ENCODE measurements around the gene FGD2.
"Not testable (repeated sequence)": the region's sequence is repeated elsewhere in the genome, so short reads cannot be mapped to it uniquely, and the experiment has no call there.

FGD2 gene

DNA sequence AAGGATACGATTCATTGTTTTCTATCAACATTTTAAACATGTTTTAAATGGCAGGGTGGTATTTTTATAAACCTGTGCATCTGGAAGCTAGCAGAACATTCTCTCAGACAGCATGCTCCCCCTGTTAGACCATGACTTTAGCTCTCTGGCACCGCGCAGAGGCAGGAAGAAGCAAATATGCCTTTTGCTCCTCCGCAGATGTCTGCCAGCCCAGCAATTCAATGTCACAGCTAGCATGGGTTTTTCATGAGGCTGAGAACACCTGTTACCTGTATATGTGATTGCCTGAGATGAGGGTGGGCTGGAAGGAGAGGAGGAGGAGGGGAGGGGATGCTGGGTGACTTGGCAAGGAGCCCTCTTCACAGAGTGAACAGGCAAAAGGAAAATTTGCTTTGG is 26.1 kb upstream of the FGD2 start:
- H3K4me3 Mint-ChIP-seq: no peak overlapping the region
- peaks cover 33% of the 10 kb centered on the region for H3K4me1 Mint-ChIP-seq
- no peaks in the 10 kb centered on the region for H3K27me3 Mint-ChIP-seq
- H3K36me3 Mint-ChIP-seq: peaks cover 8% of the 10 kb centered on the region
- peak overlapping the region; percentile 77 for H3K27ac Mint-ChIP-seq
- H3K9me3 Mint-ChIP-seq: no peaks in the 10 kb centered on the region

GRCh38 chr6:36980129-36980528 is 25.3 kb upstream of the FGD2 start:
- Mint-ChIP-seq H3K4me1 (peaks cover 33% of the 10 kb centered on the region), H3K9me3 (no peaks in the 10 kb centered on the region), H3K4me3 (no peak overlapping the region), H3K36me3 (peaks cover 8% of the 10 kb centered on the region), H3K27me3 (no peaks in the 10 kb centered on the region), H3K27ac (peak overlapping the region; percentile 42)

DNA sequence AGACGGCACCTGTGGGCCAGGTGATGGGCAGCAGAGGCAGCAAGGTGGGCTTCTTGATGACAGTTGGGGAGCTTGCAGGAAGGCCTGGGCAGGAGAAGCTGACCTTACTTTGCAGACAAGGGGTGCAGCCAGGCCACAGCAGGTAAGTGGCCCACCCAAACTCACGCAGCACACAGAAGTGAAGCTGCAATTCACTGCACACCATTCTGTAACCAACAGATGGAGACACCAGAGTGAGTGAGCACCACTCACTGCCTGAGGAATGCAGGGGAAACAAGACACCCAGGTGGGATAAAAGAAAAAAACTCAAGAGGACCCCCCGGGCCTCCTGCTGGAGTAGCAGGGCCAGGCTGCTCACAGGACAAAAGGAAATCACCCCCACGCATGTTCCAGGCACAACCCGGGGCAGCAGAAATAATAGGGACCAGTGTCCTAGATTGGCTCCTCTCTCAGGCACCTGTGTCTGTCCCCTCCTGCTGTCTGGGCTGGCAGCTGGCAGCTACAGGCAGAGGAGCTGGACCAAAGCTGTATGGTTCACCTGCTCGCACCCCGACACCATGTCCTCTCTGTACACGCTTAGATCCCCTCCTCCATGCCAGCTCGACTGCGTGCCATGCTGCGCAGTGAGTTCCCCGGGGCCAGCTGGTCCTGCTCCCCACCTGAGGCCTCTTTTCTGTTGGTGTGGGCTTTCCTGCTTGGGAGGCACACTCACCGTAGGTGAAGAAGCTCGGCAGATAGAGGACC is 24.4 kb upstream of the FGD2 start:
- H3K9me3 Mint-ChIP-seq: no peaks in the 10 kb centered on the region
- H3K4me3 Mint-ChIP-seq: no peak overlapping the region
- H3K27me3 Mint-ChIP-seq: no peaks in the 10 kb centered on the region
- H3K36me3 Mint-ChIP-seq: peaks cover 5% of the 10 kb centered on the region
- H3K4me1 Mint-ChIP-seq: peaks cover 33% of the 10 kb centered on the region
- H3K27ac Mint-ChIP-seq: no peak overlapping the region

GRCh38 chr6:36983538-36983937 is 21.9 kb upstream of the FGD2 start:
- peaks cover 47% of the 10 kb centered on the region for H3K4me1 Mint-ChIP-seq
- no peaks in the 10 kb centered on the region for H3K9me3 Mint-ChIP-seq
- no peak overlapping the region for H3K27ac Mint-ChIP-seq
- no peaks in the 10 kb centered on the region for H3K27me3 Mint-ChIP-seq
- peaks cover 5% of the 10 kb centered on the region for H3K36me3 Mint-ChIP-seq
- H3K4me3 Mint-ChIP-seq: no peak overlapping the region

- Mint-ChIP-seq H3K4me1 (peaks cover 36% of the 10 kb centered on the region), H3K27me3 (no peaks in the 10 kb centered on the region), H3K9me3 (no peaks in the 10 kb centered on the region), H3K27ac (no peak overlapping the region), H3K4me3 (no peak overlapping the region), H3K36me3 (peaks cover 5% of the 10 kb centered on the region)
These were observed 20.7 kb upstream of the FGD2 start for GRCh38 chr6:36984581-36985416.

DNA sequence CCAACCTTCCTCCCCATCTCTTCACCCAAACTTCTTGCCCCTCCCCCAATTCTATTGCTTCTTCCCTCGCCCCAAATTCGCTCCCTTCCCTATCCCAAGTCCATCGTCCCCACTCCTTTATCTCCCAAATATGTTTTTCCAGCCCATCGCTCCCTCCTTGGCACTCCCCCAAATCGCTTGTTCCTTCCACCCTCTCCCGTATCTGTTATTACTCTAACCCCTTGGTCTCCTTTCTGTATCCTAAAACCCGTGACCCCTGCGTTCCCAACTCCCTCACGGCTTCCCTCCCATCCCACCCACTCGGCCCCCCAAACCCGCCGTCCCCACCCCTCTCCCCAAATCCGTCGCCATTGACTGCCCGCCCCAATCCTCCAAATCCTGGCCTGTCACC is 20.0 kb upstream of the FGD2 start:
- H3K4me1 Mint-ChIP-seq: peaks cover 30% of the 10 kb centered on the region
- H3K9me3 Mint-ChIP-seq: no peaks in the 10 kb centered on the region
- H3K4me3 Mint-ChIP-seq: no peak overlapping the region
- peaks cover 4% of the 10 kb centered on the region for H3K36me3 Mint-ChIP-seq
- no peaks in the 10 kb centered on the region for H3K27me3 Mint-ChIP-seq
- no peak overlapping the region for H3K27ac Mint-ChIP-seq

GRCh38 chr6:36985808-36986703 is 19.4 kb upstream of the FGD2 start, which contains the start of gene MTCH1:
Gene MTCH1, minus strand, starts transcription at chr6:36986196. Its CDS starts 23 bp downstream, at chr6:36986173.
- no peaks in the 10 kb centered on the region for H3K27me3 Mint-ChIP-seq
- peak within 1 kb of the TSS; percentile 100 for H3K27ac Mint-ChIP-seq
- H3K36me3 Mint-ChIP-seq: peaks cover 3% of the 10 kb centered on the region
- peaks cover 24% of the 10 kb centered on the region for H3K4me1 Mint-ChIP-seq
- peak within 1 kb of the TSS; percentile 99 for H3K4me3 Mint-ChIP-seq
- H3K9me3 Mint-ChIP-seq: no peaks in the 10 kb centered on the region

- no peaks in the 10 kb centered on the region for H3K9me3 Mint-ChIP-seq
- H3K4me3 Mint-ChIP-seq: peak overlapping the region; percentile 99
- no peaks in the 10 kb centered on the region for H3K27me3 Mint-ChIP-seq
- peak overlapping the region; percentile 100 for H3K27ac Mint-ChIP-seq
- H3K36me3 Mint-ChIP-seq: peaks cover 3% of the 10 kb centered on the region
- peaks cover 20% of the 10 kb centered on the region for H3K4me1 Mint-ChIP-seq
These were observed 18.8 kb upstream of the FGD2 start for GRCh38 chr6:36986704-36987047.

DNA sequence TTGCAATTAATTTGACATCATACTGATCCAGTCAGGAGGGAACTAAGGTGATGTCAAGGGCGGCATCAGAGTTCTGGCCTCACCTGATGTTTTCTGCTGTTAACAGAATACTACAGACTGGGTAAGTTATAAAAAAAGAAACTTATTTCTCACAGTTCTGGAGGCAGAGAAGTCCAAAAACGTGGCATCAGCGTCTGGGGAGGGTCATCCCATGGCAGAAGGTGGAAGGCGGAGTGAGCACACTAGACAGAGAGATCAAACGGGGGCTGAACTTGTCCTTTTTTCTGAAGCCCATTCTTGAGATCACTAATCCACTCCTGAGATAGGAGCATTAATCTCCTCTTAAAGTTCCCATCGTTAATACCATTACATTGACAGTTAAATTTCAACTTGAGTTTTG is 16.2 kb upstream of the FGD2 start:
- Mint-ChIP-seq H3K4me3 (no peak overlapping the region), H3K27me3 (no peaks in the 10 kb centered on the region), H3K4me1 (peaks cover 14% of the 10 kb centered on the region), H3K9me3 (no peaks in the 10 kb centered on the region), H3K36me3 (no peaks in the 10 kb centered on the region), H3K27ac (no peak overlapping the region)

- not testable (repeated sequence) for H3K9me3 Mint-ChIP-seq, H3K4me3 Mint-ChIP-seq, H3K27me3 Mint-ChIP-seq, H3K27ac Mint-ChIP-seq, H3K36me3 Mint-ChIP-seq
- H3K4me1 Mint-ChIP-seq: peaks cover 14% of the 10 kb centered on the region
These were observed 15.1 kb upstream of the FGD2 start for GRCh38 chr6:36990401-36990800.

DNA sequence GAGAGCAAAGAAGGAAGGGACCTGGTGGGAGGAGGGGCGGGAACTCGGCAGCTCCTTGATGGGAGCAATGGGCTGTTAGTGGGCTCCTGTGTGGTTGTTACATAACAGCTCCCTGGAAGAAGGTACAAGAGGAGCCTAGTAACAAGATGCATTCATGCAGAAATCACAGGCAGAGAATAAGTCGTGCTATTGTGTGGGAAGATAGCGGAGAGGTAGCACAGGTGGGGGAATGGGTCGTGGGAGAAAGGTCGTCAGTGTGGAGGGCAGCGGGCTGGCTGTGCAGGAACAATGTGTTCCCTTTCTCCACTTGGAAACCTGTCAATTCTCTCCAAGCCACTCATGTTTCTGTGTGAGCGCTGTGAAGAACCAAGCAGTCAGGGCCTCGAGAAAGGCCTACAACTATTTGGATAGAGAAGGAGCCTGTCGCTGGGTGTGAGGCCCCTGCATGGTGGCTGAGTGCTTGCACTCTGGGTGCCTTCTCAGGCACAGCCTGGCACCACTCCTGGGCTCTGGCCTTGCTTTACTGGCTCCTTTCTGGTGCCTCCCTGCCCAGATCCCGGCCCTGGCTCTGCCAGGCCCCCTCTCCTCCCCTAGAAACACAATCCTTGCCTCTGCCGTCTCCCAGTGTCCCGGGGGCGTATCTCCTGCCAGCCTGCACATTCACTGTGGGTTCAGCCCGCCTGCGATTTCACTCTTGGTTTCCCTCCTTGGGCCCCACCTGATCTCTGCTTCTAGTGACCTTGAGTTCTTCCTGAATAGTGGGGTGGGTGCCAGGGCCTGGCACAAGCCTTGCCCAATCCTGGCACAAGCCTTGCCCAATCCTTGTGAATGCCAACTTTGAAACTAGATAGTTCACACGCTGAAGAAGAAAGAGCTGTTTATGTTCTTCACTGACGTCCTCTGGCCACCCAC is 7.4 kb upstream of the FGD2 start:
- no peaks in the 10 kb centered on the region for H3K9me3 Mint-ChIP-seq
- no peaks in the 10 kb centered on the region for H3K4me1 Mint-ChIP-seq
- no peak overlapping the region for H3K4me3 Mint-ChIP-seq
- H3K27me3 Mint-ChIP-seq: no peaks in the 10 kb centered on the region
- no peaks in the 10 kb centered on the region for H3K36me3 Mint-ChIP-seq
- no peak overlapping the region for H3K27ac Mint-ChIP-seq

- no peak overlapping the region for H3K27ac Mint-ChIP-seq
- no peak overlapping the region for H3K4me3 Mint-ChIP-seq
These were observed 6.8 kb upstream of the FGD2 start for GRCh38 chr6:36998723-36999038.

DNA sequence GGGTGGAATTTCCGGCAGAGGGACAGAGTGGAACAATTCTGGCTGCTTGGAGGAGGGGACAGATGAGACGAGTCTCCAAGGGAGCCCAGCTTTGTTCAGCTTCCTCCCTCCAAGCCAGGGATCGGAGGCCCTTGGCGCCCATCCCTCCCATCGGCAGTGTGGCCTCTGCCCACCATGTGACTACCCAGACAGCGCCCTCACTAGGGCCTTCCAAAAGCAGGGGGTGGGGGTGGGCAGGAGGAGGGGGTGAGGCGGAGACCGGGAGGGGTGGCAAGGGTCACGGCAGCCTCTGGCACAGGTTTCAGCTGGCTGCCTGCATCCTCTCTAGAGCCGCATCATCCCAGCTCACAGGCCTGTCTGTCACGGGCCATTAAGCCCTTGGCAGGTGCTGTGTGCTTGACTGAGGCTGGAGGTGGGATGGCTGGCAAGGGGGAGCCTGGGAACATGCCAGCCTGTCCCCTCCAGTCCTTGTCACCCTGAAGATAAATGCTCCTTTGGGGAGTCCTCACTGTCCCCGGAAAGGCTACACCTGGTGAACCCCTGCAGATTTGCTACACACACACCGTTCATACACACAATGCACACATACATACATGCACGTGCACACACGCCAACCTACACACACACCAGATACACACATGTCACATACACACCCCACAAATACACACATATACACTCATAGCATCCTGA is 6.2 kb upstream of the FGD2 start:
- no peaks in the 10 kb centered on the region for H3K9me3 Mint-ChIP-seq
- no peaks in the 10 kb centered on the region for H3K27me3 Mint-ChIP-seq
- no peak overlapping the region for H3K4me3 Mint-ChIP-seq
- no peaks in the 10 kb centered on the region for H3K36me3 Mint-ChIP-seq
- H3K27ac Mint-ChIP-seq: no peak overlapping the region
- no peaks in the 10 kb centered on the region for H3K4me1 Mint-ChIP-seq

More at GRCh38 chr6:36998723-36999038, 6.8 kb upstream of the FGD2 start:
- Mint-ChIP-seq H3K27me3 (no peaks in the 10 kb centered on the region), H3K4me1 (no peaks in the 10 kb centered on the region), H3K36me3 (no peaks in the 10 kb centered on the region), H3K9me3 (no peaks in the 10 kb centered on the region)

DNA sequence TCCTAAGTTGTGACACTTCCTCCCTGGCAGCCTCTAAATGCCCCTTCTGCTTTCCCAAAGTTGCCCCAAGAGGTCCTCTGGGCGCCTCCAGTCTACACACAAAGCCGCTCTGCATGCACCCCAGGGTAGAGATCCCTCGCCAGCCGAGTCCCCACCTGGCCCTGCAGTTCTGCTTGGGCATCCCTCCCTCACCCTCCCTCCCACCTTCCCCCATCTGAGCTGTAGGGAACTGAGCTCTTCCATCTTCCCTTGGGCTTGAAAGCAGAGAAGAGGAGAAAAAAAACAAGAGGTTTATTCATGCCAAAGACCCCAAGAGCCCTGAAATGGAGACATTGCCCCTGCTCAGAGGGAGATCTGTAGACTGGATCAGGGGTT is 5.7 kb upstream of the FGD2 start:
- H3K36me3 Mint-ChIP-seq: no peaks in the 10 kb centered on the region
- H3K4me3 Mint-ChIP-seq: no peak overlapping the region
- no peak overlapping the region for H3K27ac Mint-ChIP-seq
- no peaks in the 10 kb centered on the region for H3K27me3 Mint-ChIP-seq
- no peaks in the 10 kb centered on the region for H3K9me3 Mint-ChIP-seq
- no peaks in the 10 kb centered on the region for H3K4me1 Mint-ChIP-seq
